ENCODE measurements around the gene ACER3.
"Not testable (repeated sequence)": the region's sequence is repeated elsewhere in the genome, so short reads cannot be mapped to it uniquely, and the experiment has no call there.

The ACER3 gene

DNA sequence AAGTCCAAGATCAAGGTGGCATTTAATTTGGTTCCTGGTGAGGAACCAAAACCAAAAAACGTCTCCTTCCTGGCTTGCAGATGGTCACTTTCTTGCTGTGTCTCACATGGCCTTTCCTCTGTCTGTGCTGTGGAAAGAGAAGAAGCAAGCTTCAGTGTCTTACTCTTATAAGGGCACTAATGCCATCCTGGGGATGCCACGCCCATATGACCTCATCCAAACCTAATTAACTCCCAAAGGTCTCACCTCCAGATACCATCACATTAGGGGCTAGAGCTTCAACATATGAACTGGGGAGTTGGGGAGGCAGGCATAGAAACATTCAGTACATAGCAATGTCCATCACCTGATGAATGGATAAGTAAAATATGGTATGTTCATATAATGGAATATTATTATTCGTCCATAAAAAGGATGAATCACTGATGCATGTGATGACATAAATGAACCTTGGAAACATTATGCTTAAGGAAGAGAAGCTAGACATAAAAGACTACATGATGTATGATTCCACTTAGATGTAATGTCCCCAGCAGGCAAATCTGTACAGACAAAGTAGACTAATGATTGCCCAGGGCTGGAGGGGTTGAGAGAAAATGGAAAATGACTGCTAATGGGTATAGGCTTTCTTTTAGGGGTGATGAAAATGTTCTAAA is 94.9 kb downstream of the ACER3 start:
- Histone ChIP-seq H3K4me3 (no peak overlapping the region), H3K27ac (no peak overlapping the region)
- no peak for DNase-seq (ENCODE audit: low spot score)
- TF ChIP-seq, protein P1, sequence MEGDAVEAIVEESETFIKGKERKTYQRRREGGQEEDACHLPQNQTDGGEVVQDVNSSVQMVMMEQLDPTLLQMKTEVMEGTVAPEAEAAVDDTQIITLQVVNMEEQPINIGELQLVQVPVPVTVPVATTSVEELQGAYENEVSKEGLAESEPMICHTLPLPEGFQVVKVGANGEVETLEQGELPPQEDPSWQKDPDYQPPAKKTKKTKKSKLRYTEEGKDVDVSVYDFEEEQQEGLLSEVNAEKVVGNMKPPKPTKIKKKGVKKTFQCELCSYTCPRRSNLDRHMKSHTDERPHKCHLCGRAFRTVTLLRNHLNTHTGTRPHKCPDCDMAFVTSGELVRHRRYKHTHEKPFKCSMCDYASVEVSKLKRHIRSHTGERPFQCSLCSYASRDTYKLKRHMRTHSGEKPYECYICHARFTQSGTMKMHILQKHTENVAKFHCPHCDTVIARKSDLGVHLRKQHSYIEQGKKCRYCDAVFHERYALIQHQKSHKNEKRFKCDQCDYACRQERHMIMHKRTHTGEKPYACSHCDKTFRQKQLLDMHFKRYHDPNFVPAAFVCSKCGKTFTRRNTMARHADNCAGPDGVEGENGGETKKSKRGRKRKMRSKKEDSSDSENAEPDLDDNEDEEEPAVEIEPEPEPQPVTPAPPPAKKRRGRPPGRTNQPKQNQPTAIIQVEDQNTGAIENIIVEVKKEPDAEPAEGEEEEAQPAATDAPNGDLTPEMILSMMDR (IDR thresholded peaks at IDR 0.05): no peak

DNA sequence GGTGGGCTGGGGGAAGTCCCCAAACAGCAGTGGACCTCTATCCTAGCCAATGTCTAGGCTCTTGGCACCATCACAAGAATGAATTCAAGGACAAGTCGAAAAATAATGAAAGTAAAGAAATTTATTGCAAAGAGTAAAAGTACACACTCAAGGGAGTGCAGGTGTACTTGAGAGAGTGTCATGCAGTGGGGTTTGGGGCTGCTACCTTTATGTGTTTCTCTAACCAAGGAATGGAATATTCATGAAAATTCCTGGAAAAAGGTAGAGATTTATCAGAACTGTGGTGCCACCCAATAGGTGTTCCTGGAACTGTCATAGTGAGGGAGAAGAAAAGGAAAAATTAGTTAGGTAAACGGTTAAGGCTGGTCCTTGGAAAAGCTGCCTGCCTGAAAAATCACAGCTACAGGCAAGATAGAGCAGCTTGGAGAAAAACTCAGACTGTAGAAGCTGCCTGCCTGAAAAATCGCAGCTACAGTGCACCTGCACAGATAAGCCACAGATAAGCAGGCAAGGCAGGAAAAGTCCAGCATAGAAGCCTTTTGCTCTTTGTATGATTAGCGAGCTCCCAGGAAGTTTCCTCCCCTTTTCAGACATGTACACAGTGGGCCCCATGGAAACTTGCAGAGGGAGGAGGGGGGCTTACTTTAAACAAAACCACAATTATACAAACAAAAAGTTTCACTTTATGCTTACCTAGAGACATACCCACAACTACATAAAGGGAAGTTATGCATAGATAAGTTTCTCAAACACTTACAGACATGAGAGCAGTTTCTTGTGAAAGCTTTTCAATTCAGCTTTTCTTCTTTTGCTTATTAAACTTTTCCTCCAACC is 102.1 kb downstream of the ACER3 start:
- no peak for DNase-seq (ENCODE audit: low spot score)
- TF ChIP-seq, protein P1 (IDR thresholded peaks at IDR 0.05): no peak
- no peak overlapping the region for H3K4me3 ChIP-seq
- no peak overlapping the region for H3K27ac ChIP-seq

GRCh38 chr11:76963417-76964168 is 102.9 kb downstream of the ACER3 start:
- H3K27ac ChIP-seq; DNase-seq (ENCODE audit: low spot score); H3K4me3 ChIP-seq: not testable (repeated sequence)

DNA sequence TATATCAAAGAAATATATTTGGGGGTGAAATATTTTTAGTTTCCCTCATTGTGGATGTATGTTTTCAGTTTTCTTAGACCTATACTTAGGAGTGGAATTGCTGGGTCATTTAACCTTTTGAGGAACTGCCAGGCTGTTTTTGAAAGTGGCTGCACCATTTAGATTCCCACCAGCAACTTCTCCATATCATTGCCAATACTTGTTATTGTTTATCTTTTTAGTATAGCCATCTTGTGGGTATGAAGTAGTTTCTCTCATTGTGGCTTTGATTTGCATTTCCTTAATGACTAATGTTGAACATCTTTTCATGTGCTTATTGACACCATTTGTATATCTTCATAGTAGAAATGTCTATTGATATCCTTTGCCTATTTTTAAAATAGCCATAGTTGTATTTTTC is 111.3 kb downstream of the ACER3 start:
- Histone ChIP-seq H3K4me3 (no peak overlapping the region), H3K27ac (no peak overlapping the region)
- TF ChIP-seq, protein P1 (IDR thresholded peaks at IDR 0.05): no peak
- no peak for DNase-seq (ENCODE audit: low spot score)

DNA sequence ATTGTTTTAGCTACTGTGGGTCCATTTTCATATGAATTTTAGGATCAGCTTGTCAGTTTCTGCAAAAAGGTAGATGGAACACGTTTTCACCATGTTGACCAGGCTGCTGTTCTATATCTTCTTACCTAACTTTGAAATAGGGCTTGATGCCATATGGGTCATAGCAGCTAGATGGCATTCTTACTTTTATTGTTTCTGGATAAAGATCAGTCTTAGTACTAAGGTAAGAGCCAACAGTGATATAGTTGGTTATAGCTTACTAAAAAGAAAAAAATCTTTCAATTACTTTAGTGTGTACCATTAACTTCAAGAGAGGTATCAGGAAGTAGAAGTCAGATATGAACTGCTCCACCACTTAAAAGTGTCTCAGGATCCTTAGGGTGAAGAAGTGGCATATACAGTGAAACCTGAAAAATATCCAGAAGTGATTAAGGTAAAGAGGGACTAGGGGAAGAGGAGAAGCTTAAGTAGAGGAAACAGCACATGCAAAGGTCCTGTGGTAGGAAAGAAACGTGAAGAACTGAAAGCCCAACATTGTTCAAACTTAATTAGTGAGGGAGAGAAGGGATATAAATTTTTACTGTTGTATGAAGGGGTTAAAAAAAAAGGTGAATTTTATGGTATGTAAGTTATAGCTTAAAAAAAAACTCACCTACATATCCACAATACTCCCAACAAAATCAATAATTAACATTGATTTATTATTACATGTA is 113.6 kb downstream of the ACER3 start:
- no peak overlapping the region for H3K27ac ChIP-seq
- no peak for DNase-seq (ENCODE audit: low spot score)
- H3K4me3 ChIP-seq: no peak overlapping the region
- TF ChIP-seq, protein P1 (IDR thresholded peaks at IDR 0.05): no peak

DNA sequence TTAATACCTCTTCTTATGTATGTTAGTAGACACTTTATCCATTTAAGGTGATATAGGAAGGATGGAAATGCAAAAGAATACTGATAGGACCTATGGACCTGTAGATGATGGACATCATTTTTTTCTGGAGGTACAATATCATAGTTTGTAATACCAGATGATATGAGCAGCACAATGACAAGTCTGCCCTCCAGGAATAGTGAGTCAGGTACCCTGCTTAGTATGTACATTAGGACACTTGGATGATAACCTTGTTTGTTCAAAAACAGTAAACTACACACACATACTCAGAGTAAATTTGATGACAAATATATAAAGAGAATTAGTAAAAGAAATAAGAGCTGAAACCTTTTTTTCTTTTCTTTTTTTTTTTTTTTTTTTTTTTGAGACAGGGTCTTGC is 114.8 kb downstream of the ACER3 start:
- no peak overlapping the region for H3K4me3 ChIP-seq
- no peak for DNase-seq (ENCODE audit: low spot score)
- TF ChIP-seq, protein P1 (IDR thresholded peaks at IDR 0.05): no peak
- no peak overlapping the region for H3K27ac ChIP-seq

DNA sequence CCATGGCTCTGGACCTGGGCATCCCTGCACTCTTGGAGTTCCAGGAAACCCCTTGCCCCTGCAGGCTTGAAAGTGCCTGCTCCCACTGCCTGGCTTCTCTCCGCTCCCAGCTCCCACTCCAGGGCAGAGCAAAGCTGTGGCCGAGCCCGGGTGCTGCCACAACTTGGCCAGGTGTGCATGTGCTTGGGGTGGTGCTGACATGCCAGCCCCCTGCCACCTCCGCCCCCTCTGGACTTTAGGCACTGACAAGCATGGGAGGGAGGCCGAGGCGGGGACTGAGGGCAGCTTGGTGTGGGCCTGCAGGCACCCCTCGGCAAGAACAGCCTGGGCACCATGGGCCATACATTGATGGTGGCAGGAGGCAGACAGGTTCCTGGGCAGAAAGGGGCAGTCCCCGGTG is 117.1 kb downstream of the ACER3 start:
- no peak for DNase-seq (ENCODE audit: low spot score)
- Histone ChIP-seq H3K4me3 (no peak overlapping the region), H3K27ac (no peak overlapping the region)
- TF ChIP-seq, protein P1 (IDR thresholded peaks at IDR 0.05): no peak

All from coronary artery (tissue), 2 donors.